Activated T-helper 17 cell treated with anti-CD3 and anti-CD28 coated beads, Interleukin-2, amount 50 U/mL, for 72 hours (primary cell): ENCODE results near the gene GRHPR. TPM values are rescaled to one million over a fixed set of nuclear protein-coding genes. Genes with fewer than 3 reads are reported as not detected.

Experiments used
- ATAC-seq: fragments of 150-1000 bp; cut with Tn5 transposase; replicated peaks from 2 replicates; pipeline ENCODE4 v1.10.0; 2021; ENCODE audit warnings: mild to moderate bottlenecking, moderate library complexity
- H3K27ac Mint-ChIP-seq: one replicate; pipeline ENCODE4 v1.8.0; 2022; ENCODE audit warnings: mixed read lengths
- H3K27me3 Mint-ChIP-seq: one replicate; pipeline ENCODE4 v1.8.0; 2022; ENCODE audit warnings: mixed read lengths
- H3K36me3 Mint-ChIP-seq: one replicate; pipeline ENCODE4 v1.8.0; 2022; ENCODE audit warnings: low read depth, mild to moderate bottlenecking, mixed read lengths
- H3K4me1 Mint-ChIP-seq: one replicate; pipeline ENCODE4 v1.8.0; 2022; ENCODE audit warnings: mixed read lengths
- H3K4me3 Mint-ChIP-seq: one replicate; pipeline ENCODE4 v1.8.0; 2022; ENCODE audit warnings: mild to moderate bottlenecking, mixed read lengths
- H3K9me3 Mint-ChIP-seq: one replicate; pipeline ENCODE4 v1.8.0; 2022; ENCODE audit warnings: mixed read lengths
- total RNA-seq, 2 donors: library from RNA; stranded (reverse); gene quantifications; one replicate each; pipeline ENCODE4 v1.2.3, GENCODE V29; 2022

Gene GRHPR
- 10 to 100 TPM; 46.4 to 47.0 TPM for total RNA-seq

- Mint-ChIP-seq H3K4me1 (peaks cover 7% of the 10 kb centered on the region), H3K27me3 (no peaks in the 10 kb centered on the region), H3K9me3 (no peaks in the 10 kb centered on the region), H3K27ac (peak within 1 kb of the TSS; percentile 98), H3K36me3 (peaks cover 20% of the 10 kb centered on the region), H3K4me3 (peak within 1 kb of the TSS; percentile 96)
- peak; percentile 99 for ATAC-seq
Observed at GRCh38 chr9:37422289-37423104, at the start of gene GRHPR. Gene GRHPR (plus strand): TSS chr9:37422696. CDS start chr9:37422751, 55 bp downstream.

GRCh38 chr9:37372839-37373238, 49.7 kb upstream of the GRHPR start:
- Mint-ChIP-seq H3K9me3 (no peaks in the 10 kb centered on the region), H3K27me3 (peaks cover 28% of the 10 kb centered on the region), H3K36me3 (no peaks in the 10 kb centered on the region), H3K4me3 (no peak overlapping the region), H3K27ac (peak overlapping the region; percentile 11), H3K4me1 (peaks cover 16% of the 10 kb centered on the region)
- ATAC-seq, result no peak

GRCh38 chr9:37373621-37374020, 48.9 kb upstream of the GRHPR start:
- Mint-ChIP-seq H3K36me3 (no peaks in the 10 kb centered on the region), H3K27ac (no peak overlapping the region), H3K9me3 (no peaks in the 10 kb centered on the region), H3K4me3 (no peak overlapping the region), H3K27me3 (peaks cover 30% of the 10 kb centered on the region), H3K4me1 (peaks cover 16% of the 10 kb centered on the region)
- no peak for ATAC-seq

- no peak overlapping the region for H3K4me3 Mint-ChIP-seq
- H3K9me3 Mint-ChIP-seq, result no peaks in the 10 kb centered on the region
- no peaks in the 10 kb centered on the region for H3K36me3 Mint-ChIP-seq
- H3K27me3 Mint-ChIP-seq, result peaks cover 30% of the 10 kb centered on the region
- H3K4me1 Mint-ChIP-seq, result peaks cover 16% of the 10 kb centered on the region
- H3K27ac Mint-ChIP-seq, result no peak overlapping the region
- ATAC-seq, result no peak
Observed at GRCh38 chr9:37374892-37375291, 47.6 kb upstream of the GRHPR start.

GRCh38 chr9:37377688-37378612, 44.5 kb upstream of the GRHPR start:
- Mint-ChIP-seq H3K36me3 (no peaks in the 10 kb centered on the region), H3K27ac (peak overlapping the region; percentile 6), H3K4me3 (no peak overlapping the region), H3K9me3 (no peaks in the 10 kb centered on the region), H3K4me1 (no peaks in the 10 kb centered on the region), H3K27me3 (peaks cover 29% of the 10 kb centered on the region)
- ATAC-seq, result peak; percentile 72

GRCh38 chr9:37378613-37379004, 43.9 kb upstream of the GRHPR start:
- ATAC-seq, result no peak
- H3K9me3 Mint-ChIP-seq, result no peaks in the 10 kb centered on the region

GRCh38 chr9:37379835-37380234, 42.7 kb upstream of the GRHPR start:
- ATAC-seq, result no peak
- H3K4me3 Mint-ChIP-seq, result no peak overlapping the region
- H3K9me3 Mint-ChIP-seq, result no peaks in the 10 kb centered on the region
- no peaks in the 10 kb centered on the region for H3K36me3 Mint-ChIP-seq
- no peak overlapping the region for H3K27ac Mint-ChIP-seq
- H3K27me3 Mint-ChIP-seq, result peaks cover 23% of the 10 kb centered on the region
- no peaks in the 10 kb centered on the region for H3K4me1 Mint-ChIP-seq

More at GRCh38 chr9:37378613-37379004, 43.9 kb upstream of the GRHPR start:
- Mint-ChIP-seq H3K27ac (peak overlapping the region; percentile 6), H3K36me3 (no peaks in the 10 kb centered on the region), H3K27me3 (peaks cover 29% of the 10 kb centered on the region), H3K4me1 (no peaks in the 10 kb centered on the region), H3K4me3 (no peak overlapping the region)

GRCh38 chr9:37380570-37380969, 41.9 kb upstream of the GRHPR start:
- Mint-ChIP-seq H3K27me3 (peaks cover 18% of the 10 kb centered on the region), H3K4me1 (no peaks in the 10 kb centered on the region)

GRCh38 chr9:37381094-37381741, 41.3 kb upstream of the GRHPR start:
- Mint-ChIP-seq H3K27me3 (peaks cover 16% of the 10 kb centered on the region), H3K27ac (no peak overlapping the region), H3K4me1 (no peaks in the 10 kb centered on the region), H3K36me3 (no peaks in the 10 kb centered on the region), H3K9me3 (no peaks in the 10 kb centered on the region), H3K4me3 (no peak overlapping the region)
- no peak for ATAC-seq

More at GRCh38 chr9:37380570-37380969, 41.9 kb upstream of the GRHPR start:
- Mint-ChIP-seq H3K9me3 (no peaks in the 10 kb centered on the region), H3K36me3 (no peaks in the 10 kb centered on the region), H3K27ac (no peak overlapping the region), H3K4me3 (no peak overlapping the region)
- ATAC-seq, result no peak

- Mint-ChIP-seq H3K27me3 (peaks cover 7% of the 10 kb centered on the region), H3K9me3 (no peaks in the 10 kb centered on the region), H3K4me3 (no peak overlapping the region), H3K4me1 (no peaks in the 10 kb centered on the region), H3K27ac (no peak overlapping the region), H3K36me3 (no peaks in the 10 kb centered on the region)
- no peak for ATAC-seq
Observed at GRCh38 chr9:37382161-37382981, 40.1 kb upstream of the GRHPR start.

GRCh38 chr9:37382982-37383357, 39.5 kb upstream of the GRHPR start:
- ATAC-seq, result no peak
- Mint-ChIP-seq H3K4me1 (no peaks in the 10 kb centered on the region), H3K9me3 (no peaks in the 10 kb centered on the region), H3K27me3 (peaks cover 4% of the 10 kb centered on the region), H3K36me3 (no peaks in the 10 kb centered on the region), H3K27ac (no peak overlapping the region), H3K4me3 (no peak overlapping the region)

- H3K36me3 Mint-ChIP-seq, result no peaks in the 10 kb centered on the region
Observed at GRCh38 chr9:37383393-37383792, 39.1 kb upstream of the GRHPR start.

GRCh38 chr9:37383876-37384746, 38.4 kb upstream of the GRHPR start:
- Mint-ChIP-seq H3K4me1 (no peaks in the 10 kb centered on the region), H3K27me3 (peaks cover 3% of the 10 kb centered on the region), H3K9me3 (no peaks in the 10 kb centered on the region), H3K4me3 (no peak overlapping the region), H3K27ac (no peak overlapping the region), H3K36me3 (no peaks in the 10 kb centered on the region)
- no peak for ATAC-seq

More at GRCh38 chr9:37383393-37383792, 39.1 kb upstream of the GRHPR start:
- Mint-ChIP-seq H3K27me3 (peaks cover 3% of the 10 kb centered on the region), H3K4me3 (no peak overlapping the region), H3K9me3 (no peaks in the 10 kb centered on the region), H3K4me1 (no peaks in the 10 kb centered on the region), H3K27ac (no peak overlapping the region)
- ATAC-seq, result no peak
